ENCODE data around the gene SETD4.

DNA sequence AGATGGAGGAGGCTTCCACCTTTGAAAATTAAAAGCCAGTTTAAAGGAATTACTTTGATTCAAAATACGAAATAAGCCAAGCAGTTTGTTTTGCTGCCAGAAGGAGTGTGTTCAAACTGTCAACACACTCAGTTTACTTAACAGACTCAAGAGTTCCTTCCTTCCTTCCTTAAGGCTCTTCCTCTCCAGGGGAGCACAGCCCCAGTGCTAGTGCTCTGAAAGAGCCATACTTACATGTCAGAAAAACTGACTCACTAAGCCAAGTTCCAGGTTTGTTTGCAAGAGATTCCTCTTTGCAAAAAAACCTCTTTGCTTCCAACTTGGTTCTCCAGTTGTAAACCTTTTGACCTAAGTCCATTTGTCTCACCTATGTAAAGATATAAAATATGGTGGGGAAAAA lies 14.3 kb downstream of the SETD4 start:
- no peak for TF ChIP-seq EZH2phosphoT487 (IDR thresholded peaks at IDR 0.05; ENCODE audit: insufficient read depth, low read depth)
- TF ChIP-seq EZH2 (IDR thresholded peaks at IDR 0.05; ENCODE audit: insufficient read depth, poor library complexity, severe bottlenecking): no peak
